Measurements from ENCODE around the gene CCDC174. TPM values are rescaled to one million over a fixed set of nuclear protein-coding genes. Genes with fewer than 3 reads are reported as not detected.

CCDC174 gene
- total and polyA plus RNA-seq, 2 of the 4 experiments (the other 2 are of a cell fraction), result 5.9 to 9.6 TPM

- TF ChIP-seq CHD1 (IDR thresholded peaks at IDR 0.05; ENCODE audit: low read depth, low read length) (no peak), BHLHE40 (IDR thresholded peaks at IDR 0.05; ENCODE audit: low read depth, low read length) (no peak)
These were observed 3.3 kb upstream of the CCDC174 start (continued) for GRCh38 chr3:14647976-14648955.

GRCh38 chr3:14649466-14649865 is 2.1 kb upstream of the CCDC174 start:
- ChIA-PET POLR2A (ENCODE audit: unreplicated experiment) (interaction anchor here (0.6 kb wide), 1 partner anchor 159 kb away, joined by 3 read pairs; no protein-coding TSS in a partner anchor), CTCF (no interaction called here)
- dilution Hi-C loops (cut with HindIII; ENCODE audit: low sequenced_read_pairs, unreplicated experiment) (no loop called here), in situ Hi-C loops (cut with MboI; ENCODE audit: low sequenced_read_pairs) (no loop called here), intact Hi-C loops (cut with micrococcal nuclease) (no loop called here)
- no peak overlapping the region for H3K18ac ChIP-seq (ENCODE audit: low read depth, low read length)
- H2AFZ ChIP-seq (replicated peaks; ENCODE audit: low read length, poor library complexity), result no peak overlapping the region
- H3K9me3 ChIP-seq (ENCODE audit: control insufficient read depth, insufficient read depth, low read length), result no peaks in the 10 kb centered on the region
- H2BK15ac ChIP-seq (ENCODE audit: low read depth, low read length), result no peak overlapping the region
- no CpG with 5 or more reads among the region's 2 CpGs for WGBS, 2 experiments (ENCODE audit: extremely low coverage in 2 of 2, insufficient read length in 1 of 2)
- H3K14ac ChIP-seq (replicated peaks; ENCODE audit: low read depth, low read length), result no peak overlapping the region
- H2AK9ac ChIP-seq (replicated peaks; ENCODE audit: low read depth, low read length, poor library complexity), result no peak overlapping the region
- no peak for ATAC-seq (ENCODE audit: low read depth)
- no peak overlapping the region for H4K8ac ChIP-seq (ENCODE audit: low read depth in 2 of 2, low read length in 2 of 2)
- H3K23ac ChIP-seq (ENCODE audit: low read depth, low read length), result no peak overlapping the region
- H3K27ac ChIP-seq (ENCODE audit: insufficient read depth, low read length), result no peak overlapping the region
- no peak overlapping the region for H2AK5ac ChIP-seq (ENCODE audit: low read depth, low read length)
- H3K27me3 ChIP-seq (ENCODE audit: control insufficient read depth, insufficient read depth, low read length), result peaks cover 2% of the 10 kb centered on the region; the same call in 1 of the 2 replicates
- no peak overlapping the region for H3K9ac ChIP-seq (ENCODE audit: low read depth, low read length)
- no peak overlapping the region for H3K4me2 ChIP-seq (ENCODE audit: low read depth, low read length)
- BruUV-seq (replicated peaks), result no TSS peak
- no peak overlapping the region for H3K4me3 ChIP-seq (ENCODE audit: insufficient read depth, low read depth, low read length)
- H3K9me1 ChIP-seq (ENCODE audit: insufficient read depth, low read length), result no peaks in the 10 kb centered on the region
- H4K91ac ChIP-seq (ENCODE audit: insufficient read depth, low read depth, low read length), result no peak overlapping the region
- H2BK20ac ChIP-seq (ENCODE audit: low read depth, low read length), result no peak overlapping the region
- H2BK120ac ChIP-seq (ENCODE audit: low read depth, low read length), result no peak overlapping the region
- H3K36me3 ChIP-seq (ENCODE audit: control insufficient read depth, insufficient read depth, low read length), result no peaks in the 10 kb centered on the region
- H4K5ac ChIP-seq (ENCODE audit: low read depth, low read length), result no peak overlapping the region
- H3K4me1 ChIP-seq (ENCODE audit: control insufficient read depth, insufficient read depth, low read length), result no peaks in the 10 kb centered on the region
- peaks cover 11 to 15% of the 10 kb centered on the region in 2 experiments for H3K79me1 ChIP-seq (ENCODE audit: low read depth in 1 of 2, low read length in 2 of 2)
- no peak overlapping the region for H3K4ac ChIP-seq (ENCODE audit: low read depth, low read length)
- H4K20me1 ChIP-seq (ENCODE audit: insufficient read depth, low read length), result no peaks in the 10 kb centered on the region
- H3K56ac ChIP-seq (ENCODE audit: extremely low read depth, insufficient read depth, low read length), result no peak overlapping the region
- TF ChIP-seq CEBPB (IDR thresholded peaks at IDR 0.05; ENCODE audit: low read depth, low read length) (no peak), ELK1 (IDR thresholded peaks at IDR 0.05; ENCODE audit: borderline replicate concordance, low read depth, low read length) (no peak)
- no peak overlapping the region for H2BK5ac ChIP-seq (ENCODE audit: low read depth, low read length, poor library complexity, severe bottlenecking)
- no peak for DNase-seq

Measured in IMR-90 (cell line).